ENCODE measurements around the gene CYTH1.

- TF ChIP-seq POLR2AphosphoS5 (IDR thresholded peaks at IDR 0.05) = no peak
- TF ChIP-seq CTCF (IDR thresholded peaks at IDR 0.05) = no peak
Observed at GRCh38 chr17:78802008-78802407, 19.9 kb upstream of the CYTH1 start.

All from upper lobe of left lung (tissue), 4 donors.